Breast epithelium (tissue), 3 donors: Measurements from ENCODE around the gene NPIPB13.
"Not testable (repeated sequence)": the region's sequence is repeated elsewhere in the genome, so short reads cannot be mapped to it uniquely, and the experiment has no call there.

Experiments used
- CTCF ChIP-seq, 3 donors: fragments of 450-650 bp; IDR thresholded peaks; one replicate each; pipeline ENCODE4 v1.5.1; 2016 to 2017; ENCODE audit warnings: antibody characterized with exemption in 3 of 3, mild to moderate bottlenecking in 3 of 3, moderate library complexity in 3 of 3
- POLR2A ChIP-seq: fragments of 450-650 bp; IDR thresholded peaks from one replicate; pipeline ENCODE4 v1.6.1; 2016; ENCODE audit warnings: antibody characterized with exemption, mild to moderate bottlenecking, moderate library complexity
- POLR2AphosphoS5 ChIP-seq, 3 donors: sonication (generic); formaldehyde crosslinking; IDR thresholded peaks; one replicate each; pipeline ENCODE4 v1.6.1; 2017; ENCODE audit warnings: antibody characterized with exemption in 3 of 3

- TF ChIP-seq CTCF (IDR thresholded peaks at IDR 0.05); POLR2A; POLR2AphosphoS5 (IDR thresholded peaks at IDR 0.05): not testable (repeated sequence)
These were observed 31.2 kb downstream of the NPIPB13 start for GRCh38 chr16:30217082-30217481.
